ENCODE data around the gene ZNF587B. TPM values are rescaled to one million over a fixed set of nuclear protein-coding genes. Genes with fewer than 3 reads are reported as not detected.

ZNF587B gene
- total and polyA plus RNA-seq, 10 donors = 3.4 to 31.8 (median 21.4) TPM

GRCh38 chr19:57816652-57817051 lies 13.4 kb upstream of the ZNF587B start:
- no peak overlapping the region for H3K27ac ChIP-seq
- no peaks in the 10 kb centered on the region for H3K9me3 ChIP-seq
- peaks cover 0 to 11% (median 0%) of the 10 kb centered on the region in 6 donors for H3K36me3 ChIP-seq
- 78 to 95% (median 82%) methylated on average over 7 of the region's 7 CpGs for WGBS, 5 donors
- H3K27me3 ChIP-seq (replicated peaks in 1 of 7) = no peaks in the 10 kb centered on the region
- no peak overlapping the region for H3K4me3 ChIP-seq
- TF ChIP-seq CTCF (IDR thresholded peaks at IDR 0.05 in 8 of 11, conservative IDR thresholded peaks at IDR 0.05 in 3 of 11) (no peak), POLR2AphosphoS5 (IDR thresholded peaks at IDR 0.05) (no peak), POLR2A (IDR thresholded peaks at IDR 0.05) (no peak)
- no peak for DNase-seq
- intact Hi-C loops (cut with DNase I; ENCODE audit: low total_unique reads) = no loop called here
- peaks cover 11 to 62% (median 50%) of the 10 kb centered on the region in 6 donors for H3K4me1 ChIP-seq

- Histone ChIP-seq H3K27me3 (replicated peaks in 1 of 7) (no peaks in the 10 kb centered on the region), H3K36me3 (peaks cover 0 to 15% (median 0%) of the 10 kb centered on the region in 6 donors), H3K4me1 (peaks cover 5 to 63% (median 40%) of the 10 kb centered on the region in 6 donors), H3K4me3 (peak overlapping the region in 1 of 8 donors; percentile 75), H3K27ac (no peak overlapping the region), H3K9me3 (no peaks in the 10 kb centered on the region)
- TF ChIP-seq POLR2AphosphoS5 (IDR thresholded peaks at IDR 0.05) = no peak
- no peak for TF ChIP-seq CTCF (IDR thresholded peaks at IDR 0.05 in 8 of 11, conservative IDR thresholded peaks at IDR 0.05 in 3 of 11)
- no peak for TF ChIP-seq POLR2A (IDR thresholded peaks at IDR 0.05)
- WGBS, 5 donors = 91 to 97% (median 93%) methylated on average over 14 of the region's 14 CpGs
- DNase-seq = no peak
- intact Hi-C loops (cut with DNase I; ENCODE audit: low total_unique reads) = no loop called here
These were observed 12.1 kb upstream of the ZNF587B start for GRCh38 chr19:57817976-57818375.

- H3K4me1 ChIP-seq = peaks cover 4 to 61% (median 39%) of the 10 kb centered on the region in 6 donors
- intact Hi-C loops (cut with DNase I; ENCODE audit: low total_unique reads) = no loop called here
- H3K27ac ChIP-seq = peak overlapping the region in 1 of 8 donors; percentile 88
- H3K27me3 ChIP-seq (replicated peaks in 1 of 7) = no peaks in the 10 kb centered on the region
- H3K36me3 ChIP-seq = peaks cover 0 to 19% (median 0%) of the 10 kb centered on the region in 6 donors
- no peaks in the 10 kb centered on the region for H3K9me3 ChIP-seq
- peak overlapping the region in 1 of 8 donors; percentile 75 for H3K4me3 ChIP-seq
- DNase-seq = no peak
- TF ChIP-seq CTCF (IDR thresholded peaks at IDR 0.05 in 8 of 11, conservative IDR thresholded peaks at IDR 0.05 in 3 of 11) (no peak), POLR2AphosphoS5 (IDR thresholded peaks at IDR 0.05) (no peak), POLR2A (IDR thresholded peaks at IDR 0.05) (no peak)
- WGBS, 5 donors = 87 to 96% (median 93%) methylated on average over 7 of the region's 7 CpGs
These were observed 11.7 kb upstream of the ZNF587B start for GRCh38 chr19:57818378-57818777.

- peaks cover 0 to 56% (median 34%) of the 10 kb centered on the region in 6 donors for H3K4me1 ChIP-seq
- no peaks in the 10 kb centered on the region for H3K27me3 ChIP-seq (replicated peaks in 1 of 7)
- WGBS, 5 donors = 0 to 1% (median 0%) methylated on average over 31 to 44 of the region's 44 CpGs
- TF ChIP-seq POLR2AphosphoS5 (IDR thresholded peaks at IDR 0.05) = peak; percentile 87 to 91 (median 87)
- peak in 1 of 3 donors; percentile 52 for TF ChIP-seq POLR2A (IDR thresholded peaks at IDR 0.05)
- TF ChIP-seq CTCF (IDR thresholded peaks at IDR 0.05 in 8 of 11, conservative IDR thresholded peaks at IDR 0.05 in 3 of 11) = peak in 1 of 11 experiments; percentile 9
- H3K4me3 ChIP-seq = peak overlapping the region; percentile 67 to 95 (median 76)
- intact Hi-C loops (cut with DNase I; ENCODE audit: low total_unique reads) = no loop called here
- H3K36me3 ChIP-seq = peaks cover 0 to 29% (median 0%) of the 10 kb centered on the region in 6 donors
- H3K27ac ChIP-seq = peak overlapping the region; percentile 74 to 91 (median 85)
- DNase-seq = peak; percentile 91
- H3K9me3 ChIP-seq = no peaks in the 10 kb centered on the region
These were observed 10.5 kb upstream of the ZNF587B start for GRCh38 chr19:57819475-57820148.
